ENCODE data around the gene DIS3L. TPM values are rescaled to one million over a fixed set of nuclear protein-coding genes. Genes with fewer than 3 reads are reported as not detected.

Gene DIS3L
- total and polyA plus RNA-seq, 2 of the 13 experiments (the other 11 are each of a cell fraction or from before 2014, with no cell fraction given), result 21.0 to 50.5 TPM

- TF ChIP-seq ZNF225 (CRISPR knock-in tag; IDR thresholded peaks at IDR 0.05) (no peak; the same call in 1 of the 2 replicates), ADNP (CRISPR knock-in tag; IDR thresholded peaks at IDR 0.05) (no peak), ETS1 (CRISPR knock-in tag; IDR thresholded peaks at IDR 0.05) (no peak), PATZ1 (CRISPR knock-in tag; IDR thresholded peaks at IDR 0.05) (peak; percentile 8; the same call in 1 of the 2 replicates), THAP9 (CRISPR knock-in tag; IDR thresholded peaks at IDR 0.05; ENCODE audit: borderline replicate concordance) (peak; percentile 30; the same call in 1 of the 2 replicates), ZNF761 (CRISPR knock-in tag; conservative IDR thresholded peaks at IDR 0.05) (no peak), ARID4A (CRISPR knock-in tag; IDR thresholded peaks at IDR 0.05; ENCODE audit: borderline replicate concordance) (no peak; the same call in 1 of the 2 replicates), ZBTB7A (CRISPR knock-in tag; IDR thresholded peaks at IDR 0.05) (peak; percentile 75; the same call in 1 of the 2 replicates), KAT2B (IDR thresholded peaks at IDR 0.05; ENCODE audit: borderline replicate concordance, low read depth, low read length) (no peak), MIXL1 (CRISPR knock-in tag; IDR thresholded peaks at IDR 0.05) (no peak), ZSCAN21 (CRISPR knock-in tag; IDR thresholded peaks at IDR 0.05; ENCODE audit: borderline replicate concordance) (no peak; the same call in 1 of the 2 replicates), ZNF556 (CRISPR knock-in tag; IDR thresholded peaks at IDR 0.05; ENCODE audit: borderline replicate concordance) (0 out of 2 replicates have a peak, but pooled peaks have one; percentile 47), DDIT3 (CRISPR knock-in tag; IDR thresholded peaks at IDR 0.05) (no peak), BHLHE40 (IDR thresholded peaks at IDR 0.05; ENCODE audit: low read length) (peak; percentile 79), KDM2A (CRISPR knock-in tag; IDR thresholded peaks at IDR 0.05; ENCODE audit: borderline replicate concordance, low read depth) (peak; percentile 47; the same call in 1 of the 2 replicates), TEAD3 (CRISPR knock-in tag; optimal IDR thresholded peaks at IDR 0.05; ENCODE audit: borderline replicate concordance) (peak; percentile 6), ZNF644 (CRISPR knock-in tag; IDR thresholded peaks at IDR 0.05; ENCODE audit: low read depth) (no peak), ZNF781 (CRISPR knock-in tag; IDR thresholded peaks at IDR 0.05; ENCODE audit: borderline replicate concordance, not compliant biosample characterization) (no peak)
Measured at GRCh38 chr15:66294157-66294931, 976 bp downstream of the DIS3L start (continued).

Measured in HepG2 (cell line).